Activated CD4-positive, alpha-beta memory T cell treated with anti-CD3 and anti-CD28 coated beads for 36 hours (primary cell): Measurements from ENCODE around the gene B3GNT2. TPM values are rescaled to one million over a fixed set of nuclear protein-coding genes. Genes with fewer than 3 reads are reported as not detected.
A peak's percentile ranks its signal among the peaks of the same experiment; 100 is the strongest.

ENCODE experiments used
- CTCF ChIA-PET: fragments of 350-600 bp; sonication (Branson Sonifier 250); formaldehyde crosslinking; loops from one replicate; lab custom pipeline; 2021; ENCODE audit warnings: antibody characterized with exemption, inconsistent platforms; lab: Charles Lee
- POLR2A ChIA-PET: fragments of 350-600 bp; sonication (Branson Sonifier 250); formaldehyde crosslinking; loops from one replicate; lab custom pipeline; 2021; ENCODE audit warnings: antibody characterized with exemption; lab: Charles Lee
- DNase-seq: peaks from one replicate; pipeline ENCODE4 v3.0.0-alpha.2; 2020
- H3K27ac Mint-ChIP-seq: one replicate; pipeline ENCODE4 v1.8.0; 2021; ENCODE audit warnings: mixed read lengths
- H3K27me3 Mint-ChIP-seq: one replicate; pipeline ENCODE4 v1.8.0; 2021; ENCODE audit warnings: mixed read lengths
- H3K36me3 Mint-ChIP-seq: one replicate; pipeline ENCODE4 v1.8.0; 2021; ENCODE audit warnings: mixed read lengths
- H3K4me1 Mint-ChIP-seq: one replicate; pipeline ENCODE4 v1.8.0; 2021; ENCODE audit warnings: low read depth, mixed read lengths
- H3K4me3 Mint-ChIP-seq: one replicate; pipeline ENCODE4 v1.8.0; 2021; ENCODE audit warnings: mild to moderate bottlenecking, mixed read lengths
- H3K9me3 Mint-ChIP-seq: one replicate; pipeline ENCODE4 v1.8.0; 2021; ENCODE audit warnings: mixed read lengths
- intact Hi-C: fragments of 100-400 bp; cut with micrococcal nuclease; formaldehyde crosslinking; loops from one replicate; pipeline ENCODE4 v1.15.1; 2023
- total RNA-seq, 2 experiments: library from RNA; stranded (reverse); gene quantifications; one replicate each; pipeline ENCODE4 v1.2.3, GENCODE V29; 2021

B3GNT2 gene
- total RNA-seq, 2 experiments from 2014 or later: 26.6 to 26.9 TPM

DNA sequence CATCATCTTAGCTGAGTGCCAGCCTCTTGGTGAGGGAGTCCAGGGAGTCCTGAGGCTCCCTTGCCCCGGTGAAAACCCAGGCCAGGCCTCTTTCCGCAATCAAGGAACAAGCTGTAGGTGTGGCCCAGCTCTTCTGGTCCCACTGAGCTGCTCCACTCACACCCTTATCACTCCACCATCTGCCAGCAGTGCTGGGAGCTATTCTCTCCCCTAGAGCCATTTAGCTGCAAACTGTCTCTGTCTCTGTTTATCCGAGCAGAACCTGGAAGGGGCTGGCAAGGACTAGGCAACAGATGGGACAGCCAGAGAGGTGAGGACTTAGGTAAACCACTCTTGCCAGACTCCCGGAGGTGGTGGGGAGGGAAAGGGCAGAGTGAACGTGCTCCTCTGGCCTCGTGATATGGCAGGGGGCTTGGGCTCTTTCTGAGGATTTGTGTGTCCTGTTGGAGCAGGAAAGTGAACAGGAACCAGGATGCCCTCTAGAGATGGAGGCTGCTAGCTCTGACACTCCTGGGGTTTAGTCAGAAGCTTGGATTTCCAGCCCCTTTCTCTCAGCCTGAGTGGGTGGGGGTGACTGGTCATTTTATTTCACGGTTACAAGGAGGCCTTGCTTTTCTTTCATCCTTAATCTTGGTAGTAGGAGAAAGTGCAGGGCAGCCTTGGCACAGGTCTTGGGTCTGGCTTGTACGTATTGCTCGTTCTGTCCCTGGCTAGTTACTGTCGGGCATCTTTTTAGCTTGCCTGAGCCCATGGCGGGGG lies 19.6 kb downstream of the B3GNT2 start:
- no peak overlapping the region for H3K4me3 Mint-ChIP-seq
- intact Hi-C loops: loop anchor here (5.0 kb wide), 1 partner anchor 92 kb away; no protein-coding TSS in a partner anchor
- POLR2A ChIA-PET: interaction anchor here (1.6 kb wide), 1 partner anchor 18 kb away, joined by 4 read pairs; no protein-coding TSS in a partner anchor
- H3K27ac Mint-ChIP-seq: no peak overlapping the region
- CTCF ChIA-PET: interaction anchor here (0.7 kb wide), 1 partner anchor 116 kb away, joined by 3 read pairs; no protein-coding TSS in a partner anchor
- peaks cover 17% of the 10 kb centered on the region for H3K9me3 Mint-ChIP-seq
- peaks cover 77% of the 10 kb centered on the region for H3K4me1 Mint-ChIP-seq
- no peak for DNase-seq
- no peaks in the 10 kb centered on the region for H3K27me3 Mint-ChIP-seq
- H3K36me3 Mint-ChIP-seq: peaks cover 28% of the 10 kb centered on the region

DNA sequence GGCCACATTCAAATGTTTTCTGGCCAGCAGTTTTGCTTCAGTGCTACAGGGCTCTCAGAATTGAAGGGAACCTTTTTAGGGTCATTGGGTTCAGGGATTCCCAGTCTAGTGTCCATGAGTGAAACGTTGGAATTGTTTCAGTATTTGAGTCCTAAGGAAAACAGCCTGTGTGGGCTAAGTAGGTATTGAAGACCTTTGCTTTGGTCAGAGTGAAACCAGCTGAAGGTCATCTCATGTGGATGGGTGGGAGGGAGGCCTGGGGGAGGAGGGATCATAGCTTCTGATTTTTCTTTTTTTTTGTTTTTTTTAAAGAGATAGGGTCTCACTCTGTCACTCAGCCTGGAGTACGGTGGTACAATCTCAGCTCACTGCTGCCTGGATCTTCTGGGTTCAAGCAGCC lies 20.2 kb downstream of the B3GNT2 start:
- intact Hi-C loops: loop anchor here (5.0 kb wide), 1 partner anchor 91 kb away; no protein-coding TSS in a partner anchor
- Mint-ChIP-seq H3K4me3 (no peak overlapping the region), H3K27me3 (no peaks in the 10 kb centered on the region), H3K27ac (no peak overlapping the region), H3K36me3 (peaks cover 29% of the 10 kb centered on the region), H3K4me1 (peaks cover 84% of the 10 kb centered on the region), H3K9me3 (peaks cover 13% of the 10 kb centered on the region)
- no peak for DNase-seq
- ChIA-PET CTCF (interaction anchor here (0.7 kb wide), 1 partner anchor 115 kb away, joined by 3 read pairs; no protein-coding TSS in a partner anchor), POLR2A (interaction anchor here (1.6 kb wide), 1 partner anchor 19 kb away, joined by 4 read pairs; no protein-coding TSS in a partner anchor)

DNA sequence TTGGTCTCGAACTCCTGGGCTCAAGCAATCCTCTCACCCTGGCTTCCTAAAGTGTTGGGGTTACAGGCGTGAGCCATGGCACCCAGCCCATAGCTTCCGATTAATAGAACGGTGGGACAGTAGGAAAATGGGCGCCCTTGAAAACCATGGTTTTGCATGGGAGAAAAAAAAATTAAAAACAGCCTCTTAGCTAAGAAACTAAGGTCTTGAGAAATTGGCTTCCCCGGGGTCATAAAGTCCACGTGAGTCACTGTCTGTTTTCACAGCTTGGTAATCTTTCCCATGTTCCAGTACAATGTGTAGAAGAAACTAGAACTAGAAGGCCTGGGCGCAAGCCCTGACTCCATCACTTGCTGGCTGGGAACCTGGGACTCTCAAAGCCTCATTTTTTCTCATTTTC lies 20.7 kb downstream of the B3GNT2 start:
- Mint-ChIP-seq H3K4me1 (peaks cover 83% of the 10 kb centered on the region), H3K4me3 (no peak overlapping the region), H3K27me3 (no peaks in the 10 kb centered on the region), H3K27ac (peak overlapping the region; percentile 43), H3K36me3 (peaks cover 25% of the 10 kb centered on the region), H3K9me3 (peaks cover 8% of the 10 kb centered on the region)
- POLR2A ChIA-PET: interaction anchor here (1.6 kb wide), 1 partner anchor 19 kb away, joined by 4 read pairs; no protein-coding TSS in a partner anchor
- intact Hi-C loops: loop anchor here (5.0 kb wide), 1 partner anchor 91 kb away; no protein-coding TSS in a partner anchor
- CTCF ChIA-PET: interaction anchor here (0.7 kb wide), 1 partner anchor 115 kb away, joined by 3 read pairs; no protein-coding TSS in a partner anchor
- peak; percentile 22 for DNase-seq

DNA sequence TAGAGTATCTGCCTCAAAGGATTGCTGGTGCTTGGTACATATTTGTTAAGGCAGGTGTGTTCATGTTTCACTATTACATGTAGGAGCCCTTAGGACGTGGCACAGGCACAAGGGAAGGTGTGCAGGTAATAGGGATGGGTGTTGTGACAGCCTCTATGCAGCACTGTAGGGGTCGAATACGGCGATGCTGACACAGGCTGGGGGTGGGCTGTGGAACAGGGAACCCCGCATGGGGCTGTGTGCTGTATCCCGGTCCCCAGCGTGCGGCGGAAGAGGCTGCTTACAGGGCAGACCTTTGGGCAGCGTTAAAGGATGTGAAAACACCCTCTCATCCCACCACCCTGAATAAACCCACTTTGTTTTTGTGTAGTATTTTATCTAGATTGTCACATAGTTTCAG lies 21.5 kb downstream of the B3GNT2 start:
- H3K9me3 Mint-ChIP-seq: peaks cover under 1% of the 10 kb centered on the region
- H3K27me3 Mint-ChIP-seq: no peaks in the 10 kb centered on the region
- H3K4me1 Mint-ChIP-seq: peaks cover 84% of the 10 kb centered on the region
- ChIA-PET POLR2A (no interaction called here), CTCF (interaction anchor here (1.2 kb wide), 1 partner anchor 20 kb away, joined by 3 read pairs; no protein-coding TSS in a partner anchor)
- peaks cover 25% of the 10 kb centered on the region for H3K36me3 Mint-ChIP-seq
- DNase-seq: no peak
- no peak overlapping the region for H3K27ac Mint-ChIP-seq
- H3K4me3 Mint-ChIP-seq: no peak overlapping the region
- intact Hi-C loops: loop anchor here (5.0 kb wide), 1 partner anchor 90 kb away; no protein-coding TSS in a partner anchor

DNA sequence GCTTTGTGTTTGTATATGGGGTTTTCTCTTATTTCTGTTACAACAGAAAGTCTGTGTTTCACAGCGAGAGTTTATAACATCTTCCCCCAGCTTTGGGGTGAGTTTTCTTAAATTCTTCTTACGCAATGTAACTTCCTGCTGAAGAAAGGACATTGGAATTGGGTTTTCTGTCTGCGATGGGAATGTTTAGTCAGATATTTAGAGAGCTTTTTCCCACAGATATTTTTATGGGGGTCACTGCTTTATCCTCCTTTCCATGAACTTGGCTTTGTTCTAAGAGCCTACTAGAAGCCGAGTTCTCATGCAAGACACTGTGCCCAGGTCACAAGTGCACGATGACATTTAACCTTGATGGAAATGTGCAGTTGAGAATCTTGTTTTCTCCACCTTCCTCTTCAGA lies 22.1 kb downstream of the B3GNT2 start:
- Mint-ChIP-seq H3K36me3 (peaks cover 29% of the 10 kb centered on the region), H3K4me3 (no peak overlapping the region), H3K4me1 (peaks cover 85% of the 10 kb centered on the region), H3K27me3 (no peaks in the 10 kb centered on the region), H3K9me3 (no peaks in the 10 kb centered on the region), H3K27ac (no peak overlapping the region)
- ChIA-PET POLR2A (no interaction called here), CTCF (interaction anchor here (1.2 kb wide), 1 partner anchor 21 kb away, joined by 3 read pairs; no protein-coding TSS in a partner anchor)
- intact Hi-C loops: loop anchor here (5.0 kb wide), 1 partner anchor 89 kb away; no protein-coding TSS in a partner anchor
- DNase-seq: no peak

DNA sequence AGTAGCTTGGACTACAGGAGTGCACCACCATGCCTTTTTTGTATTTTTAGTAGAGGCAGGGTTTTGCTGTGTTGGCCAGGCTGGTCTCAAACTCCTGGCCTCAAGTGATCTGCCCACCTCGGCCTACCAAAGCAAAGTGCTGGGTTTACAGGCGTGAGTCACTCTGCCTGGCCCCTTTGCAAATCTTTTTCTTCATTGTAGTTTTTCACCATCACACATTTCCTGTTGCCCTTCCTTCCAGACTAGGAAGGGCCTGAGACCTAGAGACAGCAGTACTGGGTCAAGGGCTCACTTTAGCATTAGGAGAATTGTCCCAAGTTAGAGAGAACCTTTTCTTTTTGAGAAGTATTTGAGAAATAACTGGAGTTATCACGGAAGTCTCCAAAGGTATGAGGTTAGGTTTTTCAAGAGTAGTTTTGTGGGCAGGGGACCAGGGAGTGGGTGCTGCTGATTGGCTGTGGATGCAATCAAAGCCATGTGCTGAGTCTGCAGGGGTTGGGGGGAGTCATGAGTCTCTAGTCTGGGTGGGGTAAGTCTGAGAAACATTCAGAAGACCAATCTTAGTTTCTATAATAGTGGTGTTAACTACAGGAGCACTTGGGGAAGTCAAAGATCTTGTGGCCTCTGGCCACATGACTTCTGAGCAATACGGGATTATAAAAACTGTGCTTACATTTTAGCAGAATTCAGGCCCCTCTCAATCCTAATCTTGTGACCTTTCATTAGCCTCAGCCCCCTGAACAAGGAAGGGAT lies 23.7 kb downstream of the B3GNT2 start:
- ChIA-PET CTCF (interaction anchor here (0.6 kb wide), 1 partner anchor 294 kb away, joined by 3 read pairs; no protein-coding TSS in a partner anchor), POLR2A (interaction anchor here (1.0 kb wide), 1 partner anchor 22 kb away, joined by 3 read pairs; no protein-coding TSS in a partner anchor)
- intact Hi-C loops: loop anchor here (5.0 kb wide), 1 partner anchor 88 kb away; no protein-coding TSS in a partner anchor
- Mint-ChIP-seq H3K27me3 (no peaks in the 10 kb centered on the region), H3K4me1 (peaks cover 78% of the 10 kb centered on the region), H3K36me3 (peaks cover 36% of the 10 kb centered on the region), H3K9me3 (no peaks in the 10 kb centered on the region), H3K4me3 (no peak overlapping the region), H3K27ac (peak overlapping the region; percentile 38)
- DNase-seq: no peak

DNA sequence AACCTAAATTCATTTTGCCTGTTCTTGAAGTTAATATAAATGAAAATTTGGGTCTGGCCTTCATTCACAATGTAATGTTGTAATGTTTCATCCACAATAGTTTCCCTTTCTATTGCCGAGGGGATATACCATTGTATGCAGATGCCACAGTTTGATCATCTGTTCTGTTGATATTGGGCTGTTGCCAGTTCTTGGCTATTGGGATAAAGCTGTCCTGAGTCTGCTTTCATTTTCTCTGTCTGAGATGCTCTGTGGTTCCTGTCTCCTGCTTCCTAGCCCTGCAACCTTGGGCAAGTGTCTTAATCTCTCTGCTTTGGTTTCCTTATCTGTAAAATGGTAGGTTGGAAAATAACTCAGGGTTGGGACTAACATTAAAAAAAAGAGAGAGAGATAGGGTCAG lies 25.2 kb downstream of the B3GNT2 start:
- intact Hi-C loops: no loop called here
- Mint-ChIP-seq H3K4me1 (peaks cover 65% of the 10 kb centered on the region), H3K27me3 (no peaks in the 10 kb centered on the region), H3K9me3 (no peaks in the 10 kb centered on the region), H3K27ac (peak overlapping the region; percentile 1), H3K4me3 (no peak overlapping the region), H3K36me3 (peaks cover 45% of the 10 kb centered on the region)
- ChIA-PET CTCF (interaction anchor here (0.6 kb wide), 1 partner anchor 1640 kb away, joined by 4 read pairs; no protein-coding TSS in a partner anchor), POLR2A (no interaction called here)
- no peak for DNase-seq

DNA sequence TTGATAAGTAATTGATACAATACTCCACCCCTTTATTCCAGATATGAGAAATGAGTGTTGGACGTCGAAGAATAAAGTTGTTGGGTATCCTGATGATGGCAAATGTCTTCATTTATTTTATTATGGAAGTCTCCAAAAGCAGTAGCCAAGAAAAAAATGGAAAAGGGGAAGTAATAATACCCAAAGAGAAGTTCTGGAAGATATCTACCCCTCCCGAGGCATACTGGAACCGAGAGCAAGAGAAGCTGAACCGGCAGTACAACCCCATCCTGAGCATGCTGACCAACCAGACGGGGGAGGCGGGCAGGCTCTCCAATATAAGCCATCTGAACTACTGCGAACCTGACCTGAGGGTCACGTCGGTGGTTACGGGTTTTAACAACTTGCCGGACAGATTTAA lies 26.3 kb downstream of the B3GNT2 start:
- H3K36me3 Mint-ChIP-seq: peaks cover 46% of the 10 kb centered on the region

DNA sequence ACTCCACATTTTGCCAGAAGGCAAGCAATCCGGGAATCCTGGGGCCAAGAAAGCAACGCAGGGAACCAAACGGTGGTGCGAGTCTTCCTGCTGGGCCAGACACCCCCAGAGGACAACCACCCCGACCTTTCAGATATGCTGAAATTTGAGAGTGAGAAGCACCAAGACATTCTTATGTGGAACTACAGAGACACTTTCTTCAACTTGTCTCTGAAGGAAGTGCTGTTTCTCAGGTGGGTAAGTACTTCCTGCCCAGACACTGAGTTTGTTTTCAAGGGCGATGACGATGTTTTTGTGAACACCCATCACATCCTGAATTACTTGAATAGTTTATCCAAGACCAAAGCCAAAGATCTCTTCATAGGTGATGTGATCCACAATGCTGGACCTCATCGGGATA lies 26.8 kb downstream of the B3GNT2 start:
- no peaks in the 10 kb centered on the region for H3K9me3 Mint-ChIP-seq
- no peak overlapping the region for H3K4me3 Mint-ChIP-seq
- ChIA-PET POLR2A (no interaction called here), CTCF (no interaction called here)
- H3K27ac Mint-ChIP-seq: peak overlapping the region; percentile 46
- H3K36me3 Mint-ChIP-seq: peaks cover 47% of the 10 kb centered on the region
- peaks cover 58% of the 10 kb centered on the region for H3K4me1 Mint-ChIP-seq
- no peak for DNase-seq
- intact Hi-C loops: no loop called here
- H3K27me3 Mint-ChIP-seq: no peaks in the 10 kb centered on the region

More for the DNA sequence above, 26.3 kb downstream of the B3GNT2 start:
- Mint-ChIP-seq H3K4me1 (peaks cover 57% of the 10 kb centered on the region), H3K27me3 (no peaks in the 10 kb centered on the region), H3K4me3 (no peak overlapping the region), H3K27ac (no peak overlapping the region), H3K9me3 (no peaks in the 10 kb centered on the region)
- POLR2A ChIA-PET: no interaction called here
- CTCF ChIA-PET: no interaction called here
- no peak for DNase-seq
- intact Hi-C loops: no loop called here

DNA sequence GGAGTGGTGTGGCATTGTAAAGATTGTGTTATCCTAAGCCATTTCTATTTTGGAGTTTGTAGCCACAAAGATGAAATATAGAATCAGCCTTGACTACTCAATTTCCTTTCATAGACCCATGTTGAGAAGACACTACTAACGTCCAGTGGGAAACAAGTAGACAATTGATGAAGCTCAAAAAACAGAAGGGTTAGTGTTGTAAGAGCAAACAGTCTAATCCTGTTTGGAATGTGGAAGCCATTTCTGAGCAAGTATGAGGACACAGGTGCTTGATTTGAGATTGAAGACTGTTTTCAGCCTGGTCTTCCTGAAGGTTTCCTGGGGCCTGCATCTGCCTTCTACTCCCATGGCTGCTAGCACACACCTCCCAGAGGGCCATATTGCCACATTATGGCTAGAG lies 29.1 kb downstream of the B3GNT2 start:
- H3K4me1 Mint-ChIP-seq: peaks cover 41% of the 10 kb centered on the region
- intact Hi-C loops: no loop called here
- no peaks in the 10 kb centered on the region for H3K27me3 Mint-ChIP-seq
- DNase-seq: no peak
- no peaks in the 10 kb centered on the region for H3K9me3 Mint-ChIP-seq
- ChIA-PET CTCF (no interaction called here), POLR2A (no interaction called here)
- no peak overlapping the region for H3K4me3 Mint-ChIP-seq
- H3K27ac Mint-ChIP-seq: no peak overlapping the region
- peaks cover 38% of the 10 kb centered on the region for H3K36me3 Mint-ChIP-seq

DNA sequence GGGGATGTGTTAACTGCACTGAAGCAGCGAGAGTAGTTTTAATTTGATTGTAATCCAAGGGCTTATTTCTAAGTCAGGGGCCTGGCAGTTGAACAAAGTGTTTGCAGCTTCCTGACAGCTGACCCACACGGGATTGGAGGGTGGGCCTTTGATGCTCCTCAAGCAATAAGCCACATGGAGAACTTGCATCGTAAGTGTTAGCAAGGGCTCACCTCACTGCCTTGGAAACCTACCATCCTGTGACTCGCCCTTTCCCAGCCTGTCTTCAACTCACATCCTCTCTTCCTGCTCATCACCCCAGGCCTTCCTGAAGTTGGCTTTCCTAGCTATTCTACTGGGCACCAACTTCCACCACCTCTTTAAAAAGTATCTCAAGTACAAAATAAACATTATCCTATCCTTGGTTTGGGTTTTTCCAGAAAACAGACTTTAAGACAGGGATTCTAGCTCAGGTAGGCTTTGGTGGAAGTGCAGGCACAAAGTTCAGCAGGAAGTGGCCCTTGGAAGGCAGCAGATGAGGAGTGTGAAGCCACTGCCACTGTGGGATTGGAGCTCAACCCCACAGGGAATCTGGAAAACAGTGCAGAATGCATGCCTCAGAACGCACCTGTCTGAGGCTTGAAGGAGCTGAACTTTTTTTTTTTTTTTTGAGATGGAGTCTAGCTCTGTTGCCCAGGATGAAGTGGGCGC lies 31.6 kb downstream of the B3GNT2 start:
- Mint-ChIP-seq H3K9me3 (no peaks in the 10 kb centered on the region), H3K36me3 (peaks cover 27% of the 10 kb centered on the region), H3K4me1 (peaks cover 17% of the 10 kb centered on the region), H3K4me3 (no peak overlapping the region), H3K27ac (peak overlapping the region; percentile 35), H3K27me3 (no peaks in the 10 kb centered on the region)
- intact Hi-C loops: no loop called here
- POLR2A ChIA-PET: no interaction called here
- DNase-seq: no peak
- CTCF ChIA-PET: interaction anchor here (1.1 kb wide), 1 partner anchor 23 kb away, joined by 3 read pairs; no protein-coding TSS in a partner anchor
